Measurements from ENCODE around the gene FAU. TPM values are rescaled to one million over a fixed set of nuclear protein-coding genes. Genes with fewer than 3 reads are reported as not detected.

The FAU gene
- total and polyA plus RNA-seq, 9 of the 15 experiments (the other 6 are each of a cell fraction or from before 2014, with no cell fraction given): 433 to 1,827 (median 942) TPM

DNA sequence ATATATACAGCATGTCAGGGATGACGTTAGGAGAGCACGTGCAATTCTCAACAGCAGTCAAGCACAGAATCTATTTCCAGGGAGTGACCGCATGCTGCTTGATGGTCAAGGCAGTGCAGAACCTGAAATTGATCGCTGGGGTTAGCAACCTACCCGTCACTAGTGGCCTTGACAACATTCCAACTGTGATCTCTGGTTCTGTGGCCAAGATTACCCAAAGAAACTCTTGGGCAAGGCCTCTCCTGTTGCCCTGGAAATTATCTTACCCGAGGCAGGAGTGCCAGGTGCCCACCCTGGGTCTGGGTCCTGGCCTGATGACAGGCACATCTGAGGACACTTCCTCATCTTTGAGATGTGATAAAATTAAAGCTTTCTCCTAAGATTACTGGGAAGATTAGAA, 8.1 kb downstream of the FAU start:
- no peaks in the 10 kb centered on the region for H4K20me1 ChIP-seq (replicated peaks; ENCODE audit: control insufficient read depth, insufficient read depth, low read length)
- CTCF ChIA-PET (ENCODE audit: low intra/inter-chr PET ratio): interaction anchor here (2.5 kb wide), 1 partner anchor 67 kb away, joined by 19 read pairs; the partner anchor contains the start of gene CAPN1
- H3K4me1 ChIP-seq (replicated peaks in 1 of 2; ENCODE audit: control insufficient read depth in 2 of 2, insufficient read depth in 2 of 2, low read length in 2 of 2): peaks cover 31 to 70% of the 10 kb centered on the region in 2 experiments
- no peaks in the 10 kb centered on the region for H3K9me1 ChIP-seq (ENCODE audit: control insufficient read depth, insufficient read depth, low read length)
- in situ Hi-C loops (cut with MboI) (no loop called here), intact Hi-C loops (cut with micrococcal nuclease) (loop anchor here (5.0 to 10.0 kb wide), 3 partner anchors 201 to 267 kb away; partner anchors contain the start of gene CDC42EP2)
- POLR2A ChIA-PET: interaction anchor here (0.6 to 7.2 kb wide), 9 partner anchors 17 to 385 kb away, joined by 3 to 92 read pairs (median 4); partner anchors contain the start of genes CDC42EP2, MALAT1, SPDYC and SYVN1
- TF ChIP-seq GABPA (tag; conservative IDR thresholded peaks at IDR 0.05; ENCODE audit: low read depth) (no peak), SP1 (CRISPR knock-in tag; IDR thresholded peaks at IDR 0.05) (peak; percentile 34; the same call in 1 of the 2 replicates)
- TF ChIP-seq, protein P1, sequence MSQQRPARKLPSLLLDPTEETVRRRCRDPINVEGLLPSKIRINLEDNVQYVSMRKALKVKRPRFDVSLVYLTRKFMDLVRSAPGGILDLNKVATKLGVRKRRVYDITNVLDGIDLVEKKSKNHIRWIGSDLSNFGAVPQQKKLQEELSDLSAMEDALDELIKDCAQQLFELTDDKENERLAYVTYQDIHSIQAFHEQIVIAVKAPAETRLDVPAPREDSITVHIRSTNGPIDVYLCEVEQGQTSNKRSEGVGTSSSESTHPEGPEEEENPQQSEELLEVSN (IDR thresholded peaks at IDR 0.05; ENCODE audit: borderline replicate concordance in 1 of 2, extremely low read depth in 1 of 2, insufficient read depth in 1 of 2, insufficient read length in 1 of 2, low read depth in 1 of 2, low read length in 1 of 2, poor library complexity in 1 of 2, severe bottlenecking in 1 of 2): peak in 1 of 2 experiments; percentile 22
- no peak overlapping the region for H3K4me3 ChIP-seq
- H3K9me3 ChIP-seq (replicated peaks; ENCODE audit: control insufficient read depth, insufficient read depth, low read depth, low read length): no peaks in the 10 kb centered on the region
- no peak overlapping the region for H2AFZ ChIP-seq (ENCODE audit: low read depth, low read length)
- DNase-seq (ENCODE audit: extremely low read depth in 1 of 4, low spot score in 3 of 4) (no peak), FAIRE-seq (peak; percentile 35), ATAC-seq (no peak)
- BruUV-seq (replicated peaks): TSS peak; percentile 44
- no peaks in the 10 kb centered on the region for H3K27me3 ChIP-seq (ENCODE audit: control insufficient read depth in 2 of 2, insufficient read depth in 2 of 2, low read length in 2 of 2)
- WGBS (ENCODE audit: insufficient coverage, low coverage, missing lambda C conversion rate): 58% methylated on average over 6 of the region's 6 CpGs
- peak overlapping the region in 1 of 2 experiments; percentile 32; a peak in 2 of 4 replicates for H3K9ac ChIP-seq (ENCODE audit: insufficient read depth in 1 of 2, low read depth in 2 of 2, low read length in 2 of 2)
- no peak overlapping the region for H3K4me2 ChIP-seq (ENCODE audit: insufficient read depth, low read length)
- H3K79me2 ChIP-seq (ENCODE audit: control insufficient read depth, insufficient read depth, low read length): peaks cover 26% of the 10 kb centered on the region
- H3K27ac ChIP-seq (ENCODE audit: extremely low read depth, low read depth, low read length): no peak overlapping the region; the same call in 2 of the 3 replicates
- H3K36me3 ChIP-seq (ENCODE audit: control insufficient read depth, insufficient read depth, low read length): peaks cover 41% of the 10 kb centered on the region
